Stimulated activated CD4-positive, alpha-beta T cell treated with anti-CD3 and anti-CD28 coated beads, Interleukin-4, amount 100 ng/mL, for 1 hour (primary cell): Measurements from ENCODE around the gene REPS1.
"Not testable (repeated sequence)": the region's sequence is repeated elsewhere in the genome, so short reads cannot be mapped to it uniquely, and the experiment has no call there.

Experiments
- DNase-seq: peaks from one replicate; pipeline ENCODE4 v3.0.0-alpha.2; 2020

Gene REPS1

DNA sequence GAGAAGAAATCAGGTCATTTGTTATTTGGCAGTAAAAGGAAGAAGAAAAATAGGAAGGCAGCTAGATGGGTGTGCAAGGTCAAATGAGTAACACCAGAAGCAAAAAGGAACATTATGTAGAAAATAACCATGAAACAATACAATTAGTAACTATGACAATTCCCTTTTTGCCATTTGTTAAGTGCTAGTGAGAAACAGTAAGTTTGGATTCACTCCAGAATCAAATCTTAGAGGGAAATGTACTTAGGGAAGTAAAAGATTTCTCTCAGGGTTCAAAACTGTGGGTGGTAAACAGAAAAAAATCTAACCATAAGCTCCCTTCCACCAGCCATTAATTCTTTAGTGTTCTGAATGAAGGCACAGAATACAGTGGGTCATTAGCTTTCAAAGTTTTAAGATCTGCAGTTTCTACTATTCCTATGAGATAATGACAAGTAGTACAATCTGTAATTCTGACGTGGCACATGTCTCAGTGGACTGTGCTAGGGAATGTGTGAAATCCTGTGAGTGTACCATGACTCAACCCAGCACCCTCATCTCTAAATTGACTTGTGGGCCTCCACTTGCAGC lies 17.1 kb downstream of the REPS1 start:
- DNase-seq = no peak

DNA sequence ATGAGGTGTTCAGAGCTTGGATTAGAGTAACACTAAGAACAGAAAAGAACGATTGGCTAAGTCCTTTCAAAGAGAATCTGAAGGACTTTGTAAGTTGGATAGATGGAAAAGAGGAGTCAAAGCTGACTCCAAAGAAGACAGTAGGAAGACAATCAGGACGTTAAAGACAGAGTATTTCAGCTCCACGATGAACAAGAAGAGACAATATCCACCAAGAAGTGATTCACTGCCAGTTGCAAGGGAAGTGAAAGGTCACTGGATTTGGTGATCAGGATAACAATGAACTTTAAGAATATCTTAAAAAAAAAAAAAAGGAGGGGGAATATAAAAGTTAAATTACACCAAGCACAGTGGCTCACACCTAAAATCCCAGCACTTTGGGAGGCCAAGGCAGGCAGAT lies 17.9 kb downstream of the REPS1 start:
- no peak for DNase-seq

DNA sequence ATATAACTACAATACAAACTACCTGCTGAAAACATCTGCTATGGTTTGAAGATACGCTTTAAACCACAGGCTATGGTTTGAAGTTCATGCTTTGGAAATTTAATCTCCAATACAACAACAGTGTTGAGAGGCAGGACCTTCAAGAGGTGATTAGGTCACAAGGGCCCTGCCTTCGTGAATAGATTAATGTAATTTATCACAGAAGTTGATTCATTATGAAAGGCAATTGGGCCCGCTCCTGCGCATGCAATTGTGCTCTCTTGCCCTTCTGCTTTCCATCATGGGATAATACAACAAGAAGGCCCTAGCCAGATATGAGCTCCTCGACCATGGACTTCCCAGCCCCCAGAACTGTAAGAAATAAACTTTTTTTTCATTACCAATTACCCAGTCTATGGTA lies 21.2 kb downstream of the REPS1 start:
- DNase-seq = no peak

DNA sequence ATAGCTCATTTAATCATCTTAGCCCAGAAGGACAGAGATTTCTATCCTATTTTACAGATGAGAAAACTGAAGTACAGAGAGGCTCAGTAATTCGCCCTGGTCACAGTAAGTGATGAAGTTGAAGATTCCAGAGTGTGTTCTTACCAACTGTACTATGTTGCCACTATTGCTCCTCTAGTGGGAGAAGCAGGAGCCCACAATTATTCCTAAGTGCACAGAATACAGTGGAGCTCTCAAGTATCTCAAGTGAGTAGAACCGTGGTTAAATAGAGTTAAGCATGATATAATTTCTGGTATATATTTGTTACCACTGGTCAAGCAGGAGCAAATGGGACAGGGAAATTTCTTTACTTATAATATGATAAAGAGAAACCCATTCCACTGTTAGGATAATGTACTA lies 22.1 kb downstream of the REPS1 start:
- no peak for DNase-seq

DNA sequence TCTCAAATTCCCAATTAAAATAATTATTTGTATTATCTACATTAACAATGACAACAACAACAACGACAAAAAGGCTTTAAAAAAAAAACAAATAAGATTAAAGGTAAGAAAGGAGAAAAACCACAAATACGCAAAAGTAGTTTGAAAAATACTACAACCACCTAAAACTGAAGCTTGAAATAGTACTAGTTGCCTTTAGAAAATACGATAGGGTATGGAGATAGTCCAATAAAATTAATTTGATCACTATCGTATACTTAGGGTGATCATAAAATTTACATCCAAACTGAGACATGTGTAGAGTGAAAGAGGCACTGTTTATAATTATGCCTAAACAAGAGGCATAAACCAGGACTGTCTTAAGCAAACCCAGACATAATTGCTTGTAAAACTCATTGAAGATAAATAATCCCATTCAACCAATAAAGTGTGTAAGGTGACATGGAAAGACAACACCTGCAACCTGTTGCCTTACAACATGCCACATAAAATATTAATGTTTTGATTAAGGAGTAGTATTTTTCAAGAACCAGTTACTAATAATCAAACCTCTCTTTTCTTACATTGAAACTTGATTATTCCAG lies 22.7 kb downstream of the REPS1 start:
- no peak for DNase-seq

DNA sequence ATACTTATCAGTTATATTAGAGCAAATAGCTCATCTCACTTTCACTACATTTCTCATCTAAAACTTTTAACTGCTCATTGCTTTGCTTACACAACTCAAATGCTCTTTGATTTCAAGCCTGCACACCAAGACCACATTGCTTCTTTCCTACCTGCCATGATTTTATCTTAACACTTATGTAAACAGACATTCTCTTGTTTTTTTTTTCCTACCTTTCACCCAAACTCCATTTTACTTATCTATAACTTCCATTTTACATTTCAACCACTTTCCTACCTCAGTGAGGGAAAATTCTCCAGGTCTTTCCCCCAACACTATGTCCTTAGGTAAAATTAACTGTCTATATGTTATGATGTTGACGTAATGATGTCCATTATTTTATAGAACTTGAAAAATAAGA lies 24.0 kb downstream of the REPS1 start:
- no peak for DNase-seq

DNA sequence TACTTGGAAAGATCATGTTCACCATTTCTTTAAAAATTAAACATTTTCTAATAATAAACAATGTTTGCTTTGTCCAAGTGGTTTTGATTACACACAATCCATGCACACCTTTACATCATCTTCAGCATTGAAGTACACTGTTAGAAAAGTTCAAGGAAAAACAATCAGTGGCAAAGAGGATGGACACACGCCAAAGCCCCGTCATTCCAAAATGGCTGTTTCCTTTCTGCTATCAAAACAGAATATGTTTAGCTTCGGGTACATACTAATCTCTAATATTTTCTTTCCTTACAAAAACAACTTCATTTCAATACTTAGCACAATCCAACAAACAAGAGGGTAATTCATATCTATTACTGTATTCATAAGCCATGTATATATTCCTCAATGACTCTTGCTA lies 24.5 kb downstream of the REPS1 start:
- no peak for DNase-seq

DNA sequence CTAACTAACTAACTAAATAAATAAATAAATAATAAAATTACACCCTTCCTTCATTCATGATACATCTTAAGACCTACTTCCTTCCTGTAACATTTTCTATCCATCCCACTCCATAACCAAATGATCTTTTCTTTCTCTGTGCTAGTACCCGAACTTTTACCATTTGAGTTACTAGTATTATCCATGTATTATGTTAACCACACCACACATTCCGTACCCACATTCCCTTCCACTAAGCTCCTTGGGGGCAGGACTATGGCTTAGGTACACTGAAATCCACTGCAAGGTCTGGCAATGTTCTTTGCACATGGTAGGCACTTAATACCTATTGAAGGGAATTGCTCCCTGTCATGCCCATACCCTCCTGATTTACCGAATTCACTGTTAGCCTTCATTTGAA lies 24.9 kb downstream of the REPS1 start:
- no peak for DNase-seq

DNA sequence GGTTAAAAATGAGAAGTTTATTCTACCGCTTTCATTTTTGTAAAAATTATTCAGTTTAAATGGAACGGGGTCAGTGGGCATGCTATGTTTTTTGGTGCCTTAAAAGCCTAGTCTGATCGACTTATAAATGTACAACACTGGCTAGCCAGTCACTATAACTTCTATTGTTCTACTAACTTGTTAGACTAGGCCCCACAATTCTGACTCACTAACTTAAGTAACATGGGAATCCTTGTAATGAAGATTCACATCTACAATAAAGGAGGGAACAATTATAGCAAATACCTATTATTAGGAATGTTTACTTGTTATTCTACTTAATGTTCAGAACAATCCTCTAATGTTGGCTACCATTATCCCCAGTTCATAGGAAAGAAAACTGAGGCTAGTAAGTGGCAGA lies 28.5 kb downstream of the REPS1 start:
- no peak for DNase-seq

DNA sequence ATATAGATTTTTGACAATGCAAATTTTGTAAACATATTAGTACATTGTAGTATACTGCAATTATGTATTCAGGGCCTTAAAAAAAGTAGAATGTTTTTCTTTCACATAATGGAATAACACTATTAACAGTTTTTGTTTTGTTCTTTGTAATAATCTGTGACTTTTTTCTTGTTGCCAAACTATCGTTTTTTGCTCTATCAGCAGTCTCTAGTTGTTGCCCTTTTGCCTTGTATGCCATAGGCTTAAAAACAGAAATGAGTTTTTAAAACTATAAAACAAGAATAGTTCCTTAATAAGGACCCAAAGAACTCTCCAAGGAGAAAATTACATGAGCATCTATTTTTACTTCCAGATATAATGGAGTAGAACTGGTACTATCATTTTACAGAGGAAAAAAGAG lies 29.5 kb downstream of the REPS1 start:
- DNase-seq = no peak

DNA sequence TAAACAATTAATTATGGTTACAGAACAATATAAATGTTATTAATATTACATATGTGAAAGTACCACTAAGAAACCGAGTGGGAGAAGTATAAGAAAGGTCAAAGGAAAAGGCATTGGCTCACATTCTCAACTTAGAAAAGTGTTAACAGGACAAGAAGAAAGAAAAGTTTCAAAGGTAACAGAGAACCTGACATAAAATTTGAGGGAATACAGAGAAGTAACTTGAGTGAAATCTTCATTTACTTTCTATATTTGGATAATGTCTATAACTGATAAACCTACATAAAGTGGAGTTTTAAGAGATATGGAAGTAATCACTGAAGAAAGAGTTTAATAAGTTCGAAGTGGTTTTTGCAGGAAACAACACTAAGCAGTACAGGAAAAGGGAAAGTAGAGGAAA lies 30.1 kb downstream of the REPS1 start:
- DNase-seq = no peak

DNA sequence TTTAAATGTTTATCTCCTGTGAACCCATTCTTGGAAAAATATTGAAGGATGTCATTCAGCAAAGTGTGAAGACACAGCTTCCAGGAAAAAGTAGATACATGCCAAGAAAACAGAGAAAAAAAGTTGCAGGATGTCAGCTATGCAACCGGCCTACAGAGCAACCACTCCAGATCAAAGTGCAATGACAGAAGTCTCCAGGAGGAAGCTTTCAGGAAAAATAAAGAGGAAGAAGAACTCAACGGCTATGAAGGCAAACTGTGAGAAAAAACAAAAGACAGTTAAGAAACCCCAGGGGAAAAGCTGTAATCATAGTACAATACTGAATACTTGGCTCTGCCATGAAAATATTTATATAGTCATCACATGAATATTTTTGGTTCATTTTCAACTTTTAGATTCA lies 30.6 kb downstream of the REPS1 start:
- DNase-seq = no peak

DNA sequence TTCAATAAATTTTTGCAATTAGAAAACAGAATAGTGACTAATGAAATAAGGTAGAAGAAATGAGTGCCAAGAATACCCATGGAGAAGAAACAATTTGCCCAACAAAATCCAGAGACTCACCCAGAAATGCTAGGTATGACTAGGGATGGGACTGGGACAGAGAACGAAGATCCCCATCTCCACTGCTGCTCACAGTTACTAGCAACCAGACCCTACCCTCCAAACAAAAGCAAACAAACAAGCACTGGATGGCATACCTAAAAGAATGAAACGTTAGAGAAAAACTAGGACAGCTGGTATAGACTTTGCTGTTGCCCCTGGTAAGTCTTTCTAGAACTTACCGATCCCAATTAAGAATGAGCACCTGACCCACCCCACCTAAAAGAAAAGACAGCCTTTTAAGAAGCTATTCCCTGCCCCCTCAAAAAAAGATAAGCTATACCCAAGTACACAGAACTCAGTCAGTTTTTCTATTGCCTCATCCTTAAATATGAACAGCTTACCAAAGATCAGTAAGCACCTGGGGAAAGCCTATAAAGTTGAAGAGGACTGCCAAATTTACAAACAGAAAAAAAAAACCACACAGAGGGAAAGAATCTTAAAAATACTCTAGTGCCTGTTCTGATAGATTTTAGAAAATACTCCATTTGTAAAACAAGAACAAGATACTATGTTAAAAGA lies 31.7 kb downstream of the REPS1 start:
- DNase-seq = no peak

DNA sequence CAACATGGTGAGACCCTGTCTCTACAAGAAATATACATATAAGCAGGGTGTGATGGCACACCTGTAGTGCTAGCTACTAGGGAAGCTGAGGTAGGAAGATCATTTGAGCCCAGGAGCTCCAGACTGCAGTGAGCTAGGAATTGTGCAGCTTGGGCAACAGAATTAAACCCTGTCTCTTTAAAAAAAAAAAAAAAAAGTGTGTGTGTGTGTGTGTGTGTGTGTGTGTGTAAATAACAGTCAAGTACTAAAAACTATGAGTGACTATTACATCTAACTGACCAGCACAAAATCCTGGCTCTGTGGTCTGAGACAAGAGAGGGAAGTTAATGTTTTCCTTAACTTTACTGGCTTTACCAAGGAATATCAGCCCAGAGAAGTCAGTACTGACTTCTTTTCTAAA lies 32.8 kb downstream of the REPS1 start:
- DNase-seq = no peak

DNA sequence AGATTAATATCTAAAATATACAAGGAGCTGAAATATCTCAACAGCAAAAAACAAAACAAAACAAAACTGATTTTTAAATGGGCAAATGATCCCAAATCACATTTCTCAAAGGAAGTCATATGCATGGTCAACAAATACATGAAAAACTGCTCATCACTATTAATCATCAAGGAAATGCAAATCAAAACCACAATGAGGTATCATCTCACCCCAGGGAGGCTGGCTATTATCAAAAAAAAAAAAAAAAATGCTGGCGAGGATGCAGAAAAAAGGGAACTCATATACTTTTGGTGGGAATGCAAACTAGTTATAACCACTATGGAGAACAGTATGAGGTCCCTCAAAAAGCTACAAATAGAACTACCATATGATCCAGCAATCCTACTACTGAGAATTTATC lies 34.6 kb downstream of the REPS1 start:
- DNase-seq = no peak

DNA sequence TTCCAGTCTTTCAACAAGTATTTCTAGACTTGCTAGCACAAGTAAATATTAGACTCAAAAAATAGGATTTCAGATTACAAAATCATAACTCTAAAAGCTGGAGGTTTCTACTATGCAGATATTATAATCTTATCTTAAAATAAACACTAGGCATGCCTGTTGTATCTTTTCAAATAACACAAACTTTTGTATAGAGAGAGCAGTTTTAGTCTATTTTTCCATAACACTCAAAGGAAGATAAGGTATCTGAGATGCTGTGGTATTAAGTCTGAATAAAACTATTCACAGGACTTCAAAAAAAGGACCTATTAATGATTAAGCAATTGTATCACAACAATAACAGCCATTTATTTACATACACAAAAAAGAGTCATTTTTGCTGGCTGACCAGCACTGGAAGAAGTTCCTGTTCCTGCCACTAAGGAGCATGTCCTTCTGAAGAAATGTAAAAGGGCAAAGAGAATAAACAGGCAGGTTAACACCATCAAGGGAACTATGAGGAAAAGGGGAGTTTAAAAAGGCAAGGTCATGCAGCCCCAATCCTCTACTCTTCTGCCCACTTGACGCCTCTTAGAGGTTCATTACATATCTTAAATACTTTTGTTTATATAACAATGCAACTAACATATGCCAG lies 39.4 kb downstream of the REPS1 start:
- DNase-seq = no peak

DNA sequence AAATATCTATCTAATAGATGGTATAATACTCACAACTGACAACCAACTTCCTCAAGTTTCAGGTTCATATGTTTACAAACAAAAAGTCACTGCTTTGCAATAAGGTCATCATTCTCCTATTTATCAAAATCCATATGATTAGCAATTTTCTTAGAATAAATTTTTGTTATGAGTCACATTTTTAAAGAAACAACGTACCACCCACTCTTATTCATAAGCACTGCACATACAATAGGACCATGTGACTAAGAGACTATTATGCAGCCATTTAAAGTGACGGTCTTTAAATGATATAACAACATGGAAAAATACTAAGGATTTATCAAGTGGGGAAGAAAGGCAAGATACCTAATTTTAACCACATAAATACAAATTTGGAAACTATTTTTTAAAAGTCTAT lies 40.0 kb downstream of the REPS1 start:
- DNase-seq = no peak

DNA sequence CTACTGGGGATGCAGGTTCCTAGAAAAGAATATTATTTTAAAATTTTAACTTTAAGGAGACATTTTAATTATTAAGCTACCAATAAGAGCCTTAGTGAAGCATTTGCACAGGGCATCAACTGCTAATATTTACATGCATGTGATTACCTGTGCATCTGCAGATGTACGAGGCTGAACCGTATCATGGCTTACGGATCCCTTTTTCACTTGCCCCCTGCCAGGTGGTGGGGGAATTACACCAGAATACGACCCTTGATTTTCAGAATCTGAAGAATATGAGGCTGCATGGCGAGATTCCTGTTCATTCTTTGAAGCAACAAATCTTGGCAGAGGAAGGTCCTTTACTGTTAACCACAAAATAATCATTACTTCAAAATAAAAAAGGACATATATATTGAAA lies 42.7 kb downstream of the REPS1 start:
- DNase-seq = no peak

DNA sequence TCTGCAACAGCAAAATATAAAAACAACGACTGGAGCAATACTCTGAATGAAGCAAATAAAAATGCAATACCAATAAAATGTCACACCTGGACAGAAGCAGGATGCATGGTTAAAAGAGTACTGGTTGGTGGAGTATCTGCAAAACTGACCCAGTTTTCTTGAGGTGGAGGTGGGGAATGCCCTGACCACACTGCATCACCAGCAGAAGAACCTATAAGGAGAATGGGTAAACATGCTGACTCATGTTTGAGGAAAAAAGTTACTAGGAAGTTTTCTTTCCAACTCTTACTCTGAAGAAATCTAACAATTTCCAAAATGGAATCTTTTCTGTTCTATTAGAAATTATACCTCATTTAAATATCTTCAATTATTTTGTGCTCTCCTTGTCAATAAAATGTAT lies 43.6 kb downstream of the REPS1 start:
- DNase-seq = no peak

DNA sequence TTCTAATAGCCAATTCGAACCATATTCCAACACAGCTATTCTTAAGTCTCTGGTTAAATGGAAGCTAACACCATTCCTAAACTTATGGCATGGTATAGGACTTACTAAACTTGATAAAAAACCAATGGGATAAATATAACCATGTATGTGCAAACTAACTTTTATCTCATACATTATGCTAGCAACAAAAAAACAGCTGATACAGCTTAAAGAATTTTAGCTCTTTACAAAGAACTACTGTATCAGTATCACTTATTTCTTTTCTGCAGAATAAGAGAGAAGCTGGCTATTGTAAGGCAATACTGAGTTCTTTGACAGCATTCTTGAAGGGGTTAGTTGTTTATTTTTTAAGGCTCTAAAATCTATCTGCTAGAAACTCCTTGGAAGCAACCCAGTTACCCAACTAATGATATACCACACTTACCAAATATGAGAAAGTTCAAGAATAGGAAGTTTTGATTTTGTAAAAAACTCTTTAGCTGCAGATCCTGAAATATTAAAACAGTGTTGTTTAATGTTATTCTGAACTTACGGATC lies 44.9 kb downstream of the REPS1 start:
- no peak for DNase-seq

DNA sequence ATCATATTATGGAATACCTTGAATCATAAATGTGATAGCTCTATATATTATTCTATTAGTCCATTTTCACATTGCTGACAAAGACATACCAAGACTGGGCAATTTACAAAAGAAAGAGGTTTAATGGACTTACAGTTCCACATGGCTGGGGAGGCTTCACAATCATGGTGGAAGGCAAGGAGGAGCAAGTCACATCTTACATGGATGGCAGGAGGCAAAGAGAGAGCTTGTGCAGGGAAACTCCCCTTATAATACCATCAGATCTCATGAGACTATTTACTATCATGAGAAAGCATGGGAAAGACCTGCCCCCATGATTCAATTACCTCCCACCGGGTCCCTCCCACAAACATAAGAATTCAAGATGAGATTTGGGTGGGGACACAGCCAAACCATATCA lies 51.2 kb downstream of the REPS1 start:
- not testable (repeated sequence) for DNase-seq

DNA sequence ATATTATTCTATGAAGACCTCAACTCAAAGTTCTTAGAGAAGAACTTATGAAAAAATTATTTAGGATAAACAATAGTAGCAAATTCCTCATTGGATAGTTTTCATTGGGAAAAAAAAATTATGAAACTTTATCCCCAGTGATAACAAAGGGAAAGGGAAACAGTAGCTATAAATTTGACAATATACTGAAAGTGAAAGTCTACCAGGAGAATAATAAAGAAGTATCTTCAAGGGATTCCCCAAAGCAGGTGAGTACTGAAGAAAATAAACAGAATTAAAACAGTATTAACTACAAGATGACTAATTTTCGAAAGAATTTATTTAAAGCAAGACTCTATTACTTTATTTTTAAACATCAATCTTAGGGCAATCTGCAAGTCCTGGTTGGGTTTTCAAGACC lies 56.4 kb downstream of the REPS1 start:
- DNase-seq = no peak

DNA sequence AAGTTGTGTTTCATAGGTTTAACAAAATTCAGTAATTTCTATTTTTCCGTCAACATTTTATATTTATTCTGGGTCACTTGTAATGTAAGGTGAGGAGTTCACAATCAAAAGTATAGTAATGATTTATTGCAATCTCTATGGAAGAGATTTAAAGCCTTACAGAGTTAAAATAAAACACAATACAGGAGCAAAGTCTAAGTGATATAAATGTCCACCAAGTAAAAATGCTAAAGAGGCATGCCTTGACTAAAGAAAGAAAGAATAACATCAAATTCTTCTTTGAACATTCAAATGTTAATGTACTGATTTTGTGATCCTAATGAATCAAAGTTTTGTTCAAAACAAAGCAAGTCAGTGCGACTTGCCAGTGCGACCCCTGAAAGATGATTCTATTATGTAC lies 61.5 kb downstream of the REPS1 start:
- no peak for DNase-seq

DNA sequence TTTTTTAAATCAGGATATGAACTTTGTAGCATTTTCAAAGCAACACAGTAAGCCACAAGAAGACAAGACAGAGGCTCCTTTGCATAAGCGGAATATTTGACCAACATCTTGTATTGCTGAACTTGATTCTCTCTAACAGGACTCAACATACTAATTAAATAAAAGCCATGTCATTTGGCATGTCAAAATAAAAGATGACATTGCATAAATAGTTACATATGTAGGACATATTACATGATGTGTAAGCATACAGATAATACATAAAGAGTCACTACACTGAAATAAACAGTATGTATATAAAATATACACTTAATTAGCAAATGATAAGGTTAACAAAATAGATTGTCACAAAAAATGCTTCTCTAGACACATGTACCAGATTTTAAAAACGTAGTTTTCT lies 62.2 kb downstream of the REPS1 start:
- no peak for DNase-seq
